GM21381 (cell line): ENCODE results near the gene PAPPA2.
"Not testable (repeated sequence)": the region's sequence is repeated elsewhere in the genome, so short reads cannot be mapped to it uniquely, and the experiment has no call there.

Experiments used
- ATAC-seq: cut with Tn5 transposase; IDR thresholded peaks from one replicate; pipeline ENCODE4 v1.9.1; 2021; ENCODE audit warnings: mild to moderate bottlenecking, moderate library complexity; ENCODE audit not compliant: unreplicated experiment

The PAPPA2 gene

GRCh38 chr1:176745945-176746344, 283.0 kb downstream of the PAPPA2 start:
- ATAC-seq = no peak

GRCh38 chr1:176752505-176752904, 289.5 kb downstream of the PAPPA2 start:
- no peak for ATAC-seq

- no peak for ATAC-seq
Observed at GRCh38 chr1:176754676-176755075, 291.7 kb downstream of the PAPPA2 start.

GRCh38 chr1:176756817-176757216, 293.8 kb downstream of the PAPPA2 start:
- not testable (repeated sequence) for ATAC-seq

GRCh38 chr1:176765608-176766007, 302.6 kb downstream of the PAPPA2 start:
- no peak for ATAC-seq

- ATAC-seq = no peak
Observed at GRCh38 chr1:176766779-176767178, 303.8 kb downstream of the PAPPA2 start.

GRCh38 chr1:176767714-176768136, 304.8 kb downstream of the PAPPA2 start:
- no peak for ATAC-seq

GRCh38 chr1:176768532-176768931, 305.6 kb downstream of the PAPPA2 start:
- ATAC-seq = no peak

- no peak for ATAC-seq
Observed at GRCh38 chr1:176770066-176770465, 307.1 kb downstream of the PAPPA2 start.

GRCh38 chr1:176773038-176773437, 310.1 kb downstream of the PAPPA2 start:
- ATAC-seq = no peak

GRCh38 chr1:176774224-176774623, 311.2 kb downstream of the PAPPA2 start:
- no peak for ATAC-seq

- no peak for ATAC-seq
Observed at GRCh38 chr1:176775378-176775777, 312.4 kb downstream of the PAPPA2 start.

- no peak for ATAC-seq
Observed at GRCh38 chr1:176775996-176776395, 313.0 kb downstream of the PAPPA2 start.

- ATAC-seq = no peak
Observed at GRCh38 chr1:176778056-176778455, 315.1 kb downstream of the PAPPA2 start.

GRCh38 chr1:176779992-176780328, 317.0 kb downstream of the PAPPA2 start:
- no peak for ATAC-seq

GRCh38 chr1:176783309-176783708, 320.3 kb downstream of the PAPPA2 start:
- ATAC-seq = no peak

GRCh38 chr1:176785056-176785455, 322.1 kb downstream of the PAPPA2 start:
- ATAC-seq = no peak

GRCh38 chr1:176785791-176786190, 322.8 kb downstream of the PAPPA2 start:
- ATAC-seq = no peak

- no peak for ATAC-seq
Observed at GRCh38 chr1:176786274-176786673, 323.3 kb downstream of the PAPPA2 start.

- no peak for ATAC-seq
Observed at GRCh38 chr1:176789571-176790090, 326.7 kb downstream of the PAPPA2 start.

- no peak for ATAC-seq
Observed at GRCh38 chr1:176790786-176791185, 327.8 kb downstream of the PAPPA2 start.

GRCh38 chr1:176791906-176792305, 328.9 kb downstream of the PAPPA2 start:
- ATAC-seq = no peak

GRCh38 chr1:176794897-176795508, 332.0 kb downstream of the PAPPA2 start:
- no peak for ATAC-seq
